OCI-LY1 (cell line): ENCODE data around the gene GAMT.

ENCODE experiments used
- H2AFZ ChIP-seq: fragments of 200-600 bp; sonication (generic), shearing (Covaris generic); 2 replicates; pipeline ENCODE4 v1.6.0; 2014; ENCODE audit warnings: antibody characterized with exemption, mild to moderate bottlenecking, low read length
- H3F3A ChIP-seq: fragments of 200-600 bp; sonication (generic), shearing (Covaris generic); 2 replicates; pipeline ENCODE4 v1.6.0; 2014; ENCODE audit warnings: mild to moderate bottlenecking, antibody characterized with exemption, low read length, moderate library complexity; ENCODE audit not compliant: insufficient read depth
- H3K27ac ChIP-seq: fragments of 200-600 bp; sonication (generic); 2 replicates; pipeline ENCODE4 v1.5.1; 2014; ENCODE audit warnings: low read length, mixed run types, mild to moderate bottlenecking, low read depth; ENCODE audit not compliant: poor library complexity, severe bottlenecking
- H3K27me3 ChIP-seq: fragments of 200-600 bp; sonication (generic); 2 replicates; pipeline ENCODE4 v1.6.0; 2014; ENCODE audit warnings: antibody characterized with exemption, mild to moderate bottlenecking, low read length, moderate library complexity; ENCODE audit not compliant: insufficient read depth
- H3K36me3 ChIP-seq: fragments of 200-600 bp; sonication (generic); 2 replicates; pipeline ENCODE4 v1.6.1; 2014; ENCODE audit warnings: mild to moderate bottlenecking, antibody characterized with exemption, low read length, moderate library complexity, mixed read lengths; ENCODE audit not compliant: insufficient read depth
- H3K4me1 ChIP-seq: fragments of 200-600 bp; sonication (generic); 2 replicates; pipeline ENCODE4 v1.5.1; 2014; ENCODE audit warnings: mild to moderate bottlenecking, low read length, moderate library complexity; ENCODE audit not compliant: insufficient read depth, severe bottlenecking
- H3K4me2 ChIP-seq: fragments of 200-600 bp; sonication (generic), shearing (Covaris generic); 2 replicates; pipeline ENCODE4 v1.6.1; 2014; ENCODE audit warnings: low read length
- H3K4me3 ChIP-seq: fragments of 200-600 bp; sonication (generic); 2 replicates; pipeline ENCODE4 v1.5.1; 2014; ENCODE audit warnings: low read length, low read depth, mild to moderate bottlenecking, mixed read lengths; ENCODE audit not compliant: poor library complexity, severe bottlenecking
- H3K79me2 ChIP-seq: fragments of 200-600 bp; shearing (Covaris generic); 2 replicates; pipeline ENCODE4 v1.6.1; 2016; ENCODE audit warnings: mixed run types, low read length, mixed read lengths; ENCODE audit not compliant: insufficient read depth
- H3K9ac ChIP-seq: fragments of 200-600 bp; sonication (generic), shearing (Covaris generic); 2 replicates; pipeline ENCODE4 v1.6.1; 2014; ENCODE audit warnings: mild to moderate bottlenecking, low read length, mixed read lengths
- H3K9me2 ChIP-seq: fragments of 200-600 bp; sonication (generic), shearing (Covaris generic); 2 replicates; pipeline ENCODE4 v1.6.1; 2014; ENCODE audit warnings: low read depth, mild to moderate bottlenecking, low read length, mixed read lengths
- H3K9me3 ChIP-seq: fragments of 200-600 bp; shearing (Covaris generic); 2 replicates; pipeline ENCODE4 v1.6.1; 2014; ENCODE audit warnings: low read length, mixed read lengths
- H4K20me1 ChIP-seq: fragments of 200-600 bp; sonication (generic), shearing (Covaris generic); 2 replicates; pipeline ENCODE4 v1.6.0; 2016; ENCODE audit warnings: mild to moderate bottlenecking, low read length; ENCODE audit not compliant: insufficient read depth
- EZH2 ChIP-seq: fragments of 200-600 bp; sonication (generic), shearing (Covaris generic); IDR thresholded peaks from 2 replicates; pipeline ENCODE4 v1.8.0; 2017; ENCODE audit warnings: borderline replicate concordance, mixed run types, mild to moderate bottlenecking, antibody characterized with exemption, low read length, moderate library complexity, mixed read lengths
- TF ChIP-seq, protein P1 (sequence below): fragments of 200-600 bp; sonication (generic), shearing (Covaris generic); IDR thresholded peaks from 2 replicates; pipeline ENCODE4 v1.5.1; 2017; ENCODE audit warnings: mild to moderate bottlenecking, antibody characterized with exemption, low read length, moderate library complexity, mixed read lengths

The GAMT gene

DNA sequence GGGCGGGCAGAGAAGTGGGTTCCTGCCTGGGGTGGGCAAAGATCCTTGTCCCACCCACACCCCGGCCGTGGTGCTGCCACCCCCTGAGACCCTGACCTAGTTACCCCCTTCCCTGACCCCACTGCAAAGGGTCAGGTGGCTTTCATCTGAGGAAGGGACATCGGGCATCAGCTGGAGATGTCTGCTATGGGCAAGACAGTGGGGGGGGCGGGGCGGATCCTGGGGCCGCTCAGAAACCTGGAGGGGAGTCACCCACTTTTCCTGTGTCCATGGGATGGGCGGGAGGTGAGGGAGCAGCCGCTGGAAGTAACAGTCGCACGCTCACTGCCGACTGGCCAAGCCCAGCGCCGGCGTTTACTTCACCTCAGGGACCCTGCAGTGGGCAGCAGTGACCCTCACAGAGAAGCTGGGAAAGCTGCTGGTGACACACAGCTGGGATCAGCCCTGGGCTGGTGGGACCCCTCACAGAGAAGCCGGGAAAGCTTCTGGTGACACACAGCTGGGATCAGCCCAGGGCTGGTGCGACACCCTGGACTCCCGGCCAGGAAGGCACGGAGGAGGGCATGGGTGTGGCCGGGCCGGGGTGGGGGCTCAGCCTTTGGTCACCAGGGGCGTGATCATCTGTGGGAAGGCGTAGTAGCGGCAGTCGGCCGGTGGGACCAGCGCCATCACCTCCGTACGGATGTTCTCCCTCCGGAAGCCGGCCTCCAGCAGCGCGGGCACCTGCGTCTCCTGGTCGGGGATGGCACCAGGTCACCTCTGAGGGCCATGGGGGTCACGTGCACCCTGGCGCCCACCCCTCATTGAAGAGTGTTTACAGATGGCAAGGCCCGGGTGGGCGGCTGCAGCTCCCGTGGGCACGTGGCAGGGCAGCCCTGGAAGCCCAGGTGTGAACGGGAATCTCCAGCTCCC is 4.3 kb downstream of the GAMT start:
- no peak for TF ChIP-seq EZH2
- TF ChIP-seq, protein P1, sequence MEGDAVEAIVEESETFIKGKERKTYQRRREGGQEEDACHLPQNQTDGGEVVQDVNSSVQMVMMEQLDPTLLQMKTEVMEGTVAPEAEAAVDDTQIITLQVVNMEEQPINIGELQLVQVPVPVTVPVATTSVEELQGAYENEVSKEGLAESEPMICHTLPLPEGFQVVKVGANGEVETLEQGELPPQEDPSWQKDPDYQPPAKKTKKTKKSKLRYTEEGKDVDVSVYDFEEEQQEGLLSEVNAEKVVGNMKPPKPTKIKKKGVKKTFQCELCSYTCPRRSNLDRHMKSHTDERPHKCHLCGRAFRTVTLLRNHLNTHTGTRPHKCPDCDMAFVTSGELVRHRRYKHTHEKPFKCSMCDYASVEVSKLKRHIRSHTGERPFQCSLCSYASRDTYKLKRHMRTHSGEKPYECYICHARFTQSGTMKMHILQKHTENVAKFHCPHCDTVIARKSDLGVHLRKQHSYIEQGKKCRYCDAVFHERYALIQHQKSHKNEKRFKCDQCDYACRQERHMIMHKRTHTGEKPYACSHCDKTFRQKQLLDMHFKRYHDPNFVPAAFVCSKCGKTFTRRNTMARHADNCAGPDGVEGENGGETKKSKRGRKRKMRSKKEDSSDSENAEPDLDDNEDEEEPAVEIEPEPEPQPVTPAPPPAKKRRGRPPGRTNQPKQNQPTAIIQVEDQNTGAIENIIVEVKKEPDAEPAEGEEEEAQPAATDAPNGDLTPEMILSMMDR: no peak
- Histone ChIP-seq H3K9me3 (no peaks in the 10 kb centered on the region), H3K79me2 (no peaks in the 10 kb centered on the region), H4K20me1 (no peaks in the 10 kb centered on the region), H3K27me3 (peaks cover 6% of the 10 kb centered on the region; the same call in 1 of the 2 replicates), H3K4me3 (no peak overlapping the region), H3K4me2 (no peak overlapping the region), H3K9me2 (no peaks in the 10 kb centered on the region), H2AFZ (no peak overlapping the region), H3F3A (no peaks in the 10 kb centered on the region), H3K27ac (no peak overlapping the region), H3K4me1 (peaks cover 14% of the 10 kb centered on the region), H3K9ac (no peak overlapping the region), H3K36me3 (peaks cover 35% of the 10 kb centered on the region)

DNA sequence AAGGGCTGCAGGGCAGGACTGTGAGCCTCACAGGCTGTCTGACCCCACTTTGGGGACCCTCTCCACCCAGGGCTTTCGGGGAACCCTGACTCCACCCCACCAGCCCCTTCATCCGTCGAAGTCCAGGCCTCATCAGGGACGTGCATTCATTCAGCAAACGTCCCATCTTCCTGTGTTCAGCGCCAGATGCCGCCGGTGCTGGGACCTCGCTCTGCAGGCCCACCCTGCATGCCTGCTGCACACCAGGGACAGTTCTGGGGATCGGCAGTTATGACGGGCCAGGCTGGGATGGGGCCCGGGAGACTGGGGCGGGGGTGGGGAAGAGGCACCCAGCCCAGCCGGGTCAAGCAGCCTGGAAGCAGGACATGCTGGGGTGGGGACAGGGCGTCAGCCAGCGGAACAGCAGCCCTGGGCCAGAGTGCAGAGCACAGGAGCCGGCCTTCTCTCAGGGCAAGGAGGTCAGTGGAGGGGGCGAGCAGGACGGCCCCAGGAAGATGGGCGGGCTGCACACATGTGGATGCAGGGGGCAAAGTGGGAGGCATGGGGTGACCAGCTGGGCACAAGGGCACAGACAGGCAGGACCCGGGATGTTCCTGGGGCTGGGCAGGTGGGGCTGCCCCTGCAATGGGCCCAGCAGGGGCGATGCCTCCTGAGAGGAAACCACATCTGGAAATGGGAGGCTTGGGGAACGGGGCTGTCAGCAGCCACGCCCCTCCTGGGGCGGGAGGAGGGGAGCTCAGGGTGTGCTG is 5.1 kb downstream of the GAMT start:
- Histone ChIP-seq H3K4me3 (no peak overlapping the region), H3K9me2 (no peaks in the 10 kb centered on the region), H2AFZ (no peak overlapping the region), H3K9ac (no peak overlapping the region), H3K36me3 (peaks cover 39% of the 10 kb centered on the region), H3K79me2 (no peaks in the 10 kb centered on the region), H3F3A (no peaks in the 10 kb centered on the region), H3K4me1 (peaks cover 8% of the 10 kb centered on the region), H3K27me3 (peaks cover 6% of the 10 kb centered on the region; the same call in 1 of the 2 replicates), H3K27ac (no peak overlapping the region), H4K20me1 (no peaks in the 10 kb centered on the region), H3K9me3 (no peaks in the 10 kb centered on the region), H3K4me2 (no peak overlapping the region)
- TF ChIP-seq EZH2: no peak
- TF ChIP-seq, protein P1: no peak

DNA sequence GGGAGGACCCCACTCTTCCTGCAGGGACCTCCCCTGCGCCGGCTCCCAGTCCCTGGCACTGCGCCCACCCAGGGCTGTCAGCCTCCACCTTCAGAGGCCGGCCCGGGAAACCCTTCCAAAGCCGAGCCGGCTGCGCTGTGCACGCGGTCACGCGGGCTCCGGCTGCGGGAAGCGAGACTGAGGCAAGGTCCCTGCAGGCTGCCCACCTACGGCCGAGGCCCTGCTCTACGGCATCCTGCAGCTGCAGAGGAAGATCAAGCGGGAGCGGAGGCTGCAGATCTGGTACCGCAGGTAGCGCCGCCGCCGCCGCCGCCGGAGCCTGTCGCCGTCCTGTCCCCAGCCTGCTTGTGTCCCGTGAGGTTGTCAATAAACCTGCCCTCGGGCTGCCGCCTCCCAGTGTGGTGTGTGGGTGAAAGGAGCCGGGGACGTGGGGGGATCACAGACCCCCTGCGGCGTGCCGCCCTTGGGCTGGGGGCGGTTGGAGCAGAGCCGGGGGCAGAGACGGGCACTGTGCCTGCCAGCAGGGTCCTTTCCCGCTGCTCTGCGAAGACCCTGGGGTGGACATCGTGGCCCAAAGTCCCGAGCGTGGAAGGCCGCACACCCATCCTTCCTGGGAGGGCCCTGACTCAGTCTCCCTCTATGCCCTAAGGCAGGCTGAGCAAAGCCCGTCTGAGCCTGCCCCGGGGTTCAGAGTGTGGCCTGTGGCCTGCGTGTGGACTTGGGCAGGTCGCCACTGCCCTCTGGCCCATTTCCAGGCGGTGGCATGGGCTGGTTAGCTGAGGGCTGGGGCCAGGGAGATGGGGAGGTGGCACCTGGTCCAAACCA is 5.9 kb downstream of the GAMT start:
- H3K9ac ChIP-seq: no peak overlapping the region
- H3K79me2 ChIP-seq: no peaks in the 10 kb centered on the region
- H3K4me3 ChIP-seq: no peak overlapping the region
- H3K36me3 ChIP-seq: peaks cover 47% of the 10 kb centered on the region
- H3F3A ChIP-seq: no peaks in the 10 kb centered on the region
- H3K9me3 ChIP-seq: no peaks in the 10 kb centered on the region
- H3K9me2 ChIP-seq: no peaks in the 10 kb centered on the region
- TF ChIP-seq EZH2: no peak
- TF ChIP-seq, protein P1: no peak
- no peak overlapping the region for H3K4me2 ChIP-seq
- H3K27ac ChIP-seq: no peak overlapping the region
- H2AFZ ChIP-seq: no peak overlapping the region
- peaks cover under 1% of the 10 kb centered on the region for H3K4me1 ChIP-seq
- H4K20me1 ChIP-seq: no peaks in the 10 kb centered on the region
- H3K27me3 ChIP-seq: no peaks in the 10 kb centered on the region
